NCI-H748 (cell line): ENCODE results near the gene NOTCH3.

Source experiments
- DNase-seq: peaks from one replicate; lab custom pipeline; 2025; ENCODE audit not compliant: unreplicated experiment; lab: John Stamatoyannopoulos, UW

The NOTCH3 gene

DNA sequence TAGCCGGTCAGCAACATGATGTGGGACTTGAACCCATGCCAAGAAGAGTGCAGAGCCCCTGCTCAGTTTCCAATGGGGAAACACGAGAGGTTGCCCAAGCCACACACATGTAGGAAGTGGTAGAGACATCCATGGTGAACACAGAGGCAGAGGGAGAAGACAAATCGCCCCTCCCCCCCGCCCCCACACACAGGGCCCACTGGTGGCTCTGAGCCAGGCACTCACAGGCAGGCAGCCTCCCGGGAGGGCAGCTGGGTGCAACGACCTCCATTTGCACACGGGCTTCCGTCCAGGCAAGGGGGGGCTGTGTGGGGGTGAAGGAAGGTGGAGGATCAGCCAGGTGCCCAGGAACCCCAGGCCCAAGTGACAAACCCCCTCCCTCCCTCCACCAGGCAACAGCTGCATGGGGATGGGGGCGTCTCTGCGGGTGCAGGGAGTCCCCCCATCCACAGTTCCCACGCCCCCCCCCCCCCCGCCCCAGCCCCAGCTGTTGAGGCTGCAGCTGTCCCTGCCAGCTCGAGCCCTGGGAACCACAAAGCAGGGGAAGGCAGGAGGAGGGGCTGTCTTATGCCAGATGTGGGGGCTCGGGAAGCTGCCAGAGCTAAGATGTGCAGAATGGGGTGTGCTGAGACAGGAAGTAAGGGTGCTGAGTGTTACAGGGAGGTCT is 3.4 kb downstream of the NOTCH3 start:
- DNase-seq, result no peak

DNA sequence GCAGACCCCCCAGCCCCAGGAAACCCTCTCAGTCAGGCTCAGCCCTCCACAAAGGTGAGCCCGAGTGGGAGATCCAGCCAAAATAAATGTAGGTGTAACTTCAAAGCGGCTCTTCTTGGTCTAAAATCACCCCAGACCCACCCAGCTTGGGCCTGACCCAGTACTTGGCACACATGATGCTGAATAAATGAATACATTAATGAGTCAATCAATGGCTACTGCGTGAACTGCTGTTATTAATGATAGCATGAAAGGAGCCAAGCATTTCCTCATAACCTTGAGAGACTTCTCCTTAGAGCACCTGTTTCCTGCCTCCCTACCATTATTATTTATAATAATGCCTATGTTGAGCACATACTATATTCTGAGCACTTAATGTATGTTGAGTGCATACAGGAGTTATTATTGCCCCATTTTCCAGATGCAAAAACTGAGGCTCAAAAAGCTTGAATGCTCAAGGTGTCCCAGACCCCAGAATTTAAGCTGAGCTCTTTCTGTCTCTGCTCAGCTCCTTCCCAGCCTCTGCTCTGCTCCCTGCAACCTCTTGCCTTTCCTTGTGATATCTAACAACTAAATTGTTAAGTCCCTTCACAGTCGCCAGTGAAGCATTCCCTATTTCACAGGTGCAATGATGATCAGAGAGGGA is 4.3 kb downstream of the NOTCH3 start:
- no peak for DNase-seq

DNA sequence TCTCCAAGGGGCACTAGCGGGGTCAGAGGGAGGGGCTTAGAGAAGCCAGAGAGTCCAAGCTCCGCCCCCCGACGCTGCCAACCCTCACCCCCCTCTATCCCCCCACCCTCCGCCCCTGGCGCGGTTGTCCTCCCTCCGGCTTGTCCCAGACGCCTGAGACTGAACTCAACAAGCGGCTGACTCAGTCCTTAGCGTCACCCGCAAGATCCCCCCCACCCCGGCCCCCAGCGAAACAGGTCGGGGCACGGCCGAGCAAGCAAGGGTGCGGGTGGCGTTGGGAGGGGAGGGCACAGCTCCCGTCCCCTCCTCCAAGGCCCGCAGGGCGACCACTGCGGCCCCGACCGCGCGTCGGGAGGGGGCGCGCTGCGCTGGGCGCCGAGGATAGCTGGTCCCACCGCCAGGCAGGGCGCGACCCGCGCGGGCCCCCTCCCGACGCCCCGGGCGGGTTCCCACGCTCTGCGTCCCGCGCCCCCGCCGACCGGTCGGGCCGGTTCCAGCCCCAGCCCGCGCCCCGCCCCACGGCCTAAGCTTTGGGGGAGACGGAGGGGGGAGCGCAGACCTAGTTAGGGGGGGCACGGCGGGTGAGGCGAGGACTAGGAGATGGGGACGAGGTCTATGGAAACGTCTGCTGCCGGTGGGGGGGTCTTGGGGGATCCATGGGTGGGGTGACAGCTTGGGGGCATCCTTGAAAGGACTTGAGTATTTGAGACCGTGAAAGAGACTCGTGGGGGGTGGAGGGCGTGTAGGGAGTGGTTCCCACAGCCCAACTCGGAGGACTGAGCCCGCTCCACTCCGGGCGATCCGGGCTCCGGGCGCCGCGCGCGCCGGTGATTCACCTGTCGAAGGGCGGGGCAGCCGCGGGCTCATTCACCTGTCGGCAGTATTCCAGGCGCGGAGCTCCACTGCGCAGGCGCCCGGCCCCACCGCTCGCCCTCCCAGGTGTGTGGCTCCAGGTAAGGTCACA is 5.1 kb downstream of the NOTCH3 start:
- peak; percentile 83 for DNase-seq

DNA sequence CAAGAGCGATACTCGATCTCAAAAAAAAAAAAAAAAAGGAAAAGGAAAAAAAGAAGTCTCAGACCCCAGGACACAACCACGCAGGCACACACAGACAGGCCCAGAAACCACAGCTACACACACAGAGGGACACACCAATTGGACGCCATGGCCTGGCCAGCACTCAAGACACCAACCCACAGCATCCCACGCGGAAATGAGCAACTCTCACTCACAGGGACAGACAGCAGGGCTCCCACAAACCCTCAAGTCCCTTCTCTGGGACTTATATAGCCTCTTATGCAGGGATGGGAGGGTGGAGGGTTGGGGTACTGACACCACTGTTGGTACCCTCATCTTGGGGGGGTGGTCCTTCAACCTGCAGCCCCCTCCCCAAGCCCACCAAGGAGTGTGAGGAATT is 5.9 kb downstream of the NOTCH3 start:
- DNase-seq, result no peak

DNA sequence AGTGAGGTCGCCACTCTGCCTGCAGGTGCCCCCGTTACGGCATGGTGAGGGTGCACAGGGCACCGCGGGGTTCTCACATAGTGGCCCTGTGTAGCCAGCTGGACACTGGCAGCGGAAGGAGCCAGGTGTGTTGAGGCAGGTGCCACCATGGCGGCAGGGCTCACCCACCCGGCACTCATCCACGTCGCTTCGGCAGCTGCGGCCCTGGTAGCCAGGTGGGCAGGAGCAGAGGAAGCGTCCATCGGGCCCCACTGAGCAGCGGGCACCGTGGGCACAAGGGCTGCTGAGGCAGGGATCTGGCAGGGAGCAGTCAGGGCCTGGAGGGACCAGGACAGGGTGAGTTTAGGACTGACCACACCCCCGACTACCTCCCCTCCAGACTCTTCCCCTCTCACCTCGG is 8.8 kb downstream of the NOTCH3 start:
- no peak for DNase-seq

DNA sequence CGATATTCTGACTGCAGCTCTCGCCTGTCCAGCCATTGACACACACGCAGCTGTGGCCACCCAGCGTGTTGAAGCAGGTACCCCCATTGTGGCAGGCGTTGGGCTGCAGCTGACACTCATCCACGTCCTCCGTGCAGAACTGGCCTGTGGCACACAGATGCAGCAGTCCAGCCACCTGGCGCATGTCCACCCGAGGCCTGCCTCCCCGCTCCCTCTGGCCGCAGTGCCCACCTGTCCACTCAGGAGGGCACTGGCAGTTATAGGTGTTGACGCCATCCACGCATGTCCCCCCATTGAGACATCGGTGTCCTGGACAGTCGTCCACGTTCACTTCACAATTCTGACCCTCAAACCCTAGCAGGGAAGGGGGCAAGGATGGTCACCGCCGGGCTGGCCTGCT is 9.3 kb downstream of the NOTCH3 start:
- no peak for DNase-seq

DNA sequence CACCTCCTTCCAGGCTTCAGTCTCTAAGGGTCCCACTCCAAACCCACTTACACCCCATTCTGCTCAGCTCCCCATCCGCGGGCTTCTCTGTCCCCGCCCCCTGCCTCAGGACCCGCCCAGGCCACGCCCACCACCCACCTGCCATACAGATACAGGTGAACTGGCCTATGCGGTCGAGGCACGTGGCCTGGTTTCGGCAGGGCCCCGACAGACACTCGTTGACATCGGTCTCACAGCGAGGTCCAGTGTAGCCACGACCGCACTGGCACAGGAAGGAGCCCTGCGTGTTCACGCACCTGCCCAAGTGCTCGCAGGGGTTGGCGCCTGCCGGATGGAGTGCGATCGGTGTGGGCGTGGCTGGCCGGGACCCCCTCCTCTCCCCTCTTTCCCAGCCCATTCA is 11.9 kb downstream of the NOTCH3 start:
- no peak for DNase-seq

DNA sequence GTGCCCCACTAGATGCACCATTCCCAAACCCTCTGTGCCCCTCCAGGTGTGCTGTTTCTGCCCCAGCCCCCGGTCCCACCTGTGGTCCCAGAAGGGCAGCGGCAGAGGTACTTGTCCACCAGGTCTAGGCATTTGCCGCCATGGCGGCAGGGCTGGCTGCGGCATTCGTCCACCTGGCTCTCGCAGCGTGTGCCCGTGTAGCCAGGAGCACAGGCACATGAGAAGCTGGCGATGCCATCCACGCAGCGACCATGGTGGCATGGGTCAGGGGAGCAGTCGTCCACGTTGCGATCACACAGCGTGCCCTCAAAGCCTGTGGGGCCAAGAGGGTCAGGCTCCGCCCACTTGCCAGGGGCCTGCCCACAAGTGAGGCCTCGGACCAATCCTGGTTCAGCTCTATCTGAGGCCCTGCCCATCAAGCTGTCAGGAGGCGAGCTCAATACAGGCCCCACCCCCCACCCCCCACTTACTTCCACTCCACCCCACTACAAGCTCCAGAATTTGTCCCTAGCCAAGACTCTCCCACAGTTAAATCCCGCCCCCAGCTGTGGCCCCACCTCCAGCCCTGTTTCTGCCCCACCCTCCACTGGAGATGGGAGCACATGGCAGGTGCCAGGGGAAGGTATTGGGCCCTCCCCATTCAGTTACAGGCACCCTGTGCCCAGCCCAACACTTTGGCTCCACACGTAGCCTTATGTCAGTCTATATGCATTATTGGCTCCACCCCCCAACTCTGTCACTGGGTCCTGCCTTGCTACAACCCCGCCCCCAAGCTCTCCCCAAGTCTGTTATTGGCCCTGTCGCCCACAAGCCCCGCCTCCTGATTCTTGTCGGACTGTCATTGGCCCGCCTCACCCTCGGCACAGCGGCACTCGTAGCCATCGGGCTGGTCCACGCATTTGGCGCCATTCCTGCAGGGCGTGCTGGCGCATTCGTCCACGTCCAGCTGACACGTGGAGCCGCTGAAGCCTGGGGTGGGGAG is 13.5 kb downstream of the NOTCH3 start:
- no peak for DNase-seq

DNA sequence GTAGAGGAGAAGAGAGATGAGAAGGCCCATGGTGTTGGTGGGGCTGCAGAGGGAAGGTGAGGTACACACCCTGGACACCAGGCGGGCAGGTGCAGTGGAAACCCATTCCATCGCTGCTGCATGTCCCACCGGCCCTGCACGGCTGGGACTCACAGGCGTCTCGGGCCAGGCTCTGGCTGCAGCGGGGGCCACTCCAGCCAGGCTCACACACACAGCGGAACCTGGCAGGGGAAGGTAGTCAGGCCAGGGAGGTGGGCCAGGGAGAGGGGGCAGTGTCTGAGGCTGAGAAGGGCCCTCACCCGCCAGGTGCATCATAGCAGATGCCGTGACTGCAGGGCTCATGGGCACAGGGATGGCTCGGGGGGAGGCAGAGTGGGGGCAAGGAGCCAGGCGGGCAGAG is 15.6 kb downstream of the NOTCH3 start:
- DNase-seq, result no peak

DNA sequence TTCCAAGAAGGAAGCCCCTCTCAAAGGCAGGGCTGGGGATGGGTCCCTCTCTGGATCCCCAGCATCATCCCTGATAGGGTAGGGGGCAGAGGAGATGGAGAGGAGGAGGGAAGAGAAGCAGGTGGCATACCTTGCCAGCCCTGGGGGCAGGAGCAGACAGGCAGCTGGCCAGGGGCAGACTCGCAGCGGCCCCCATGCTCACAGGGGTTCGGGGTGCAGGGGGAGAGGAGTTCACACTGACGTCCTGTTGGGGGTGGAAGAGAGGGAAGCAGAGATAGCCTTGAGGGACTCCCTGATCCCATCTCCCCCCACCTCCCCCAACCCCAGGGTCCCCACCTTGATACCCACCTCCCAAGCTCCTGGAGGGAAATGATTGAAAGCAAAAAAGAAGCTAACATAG is 16.0 kb downstream of the NOTCH3 start:
- DNase-seq, result no peak

DNA sequence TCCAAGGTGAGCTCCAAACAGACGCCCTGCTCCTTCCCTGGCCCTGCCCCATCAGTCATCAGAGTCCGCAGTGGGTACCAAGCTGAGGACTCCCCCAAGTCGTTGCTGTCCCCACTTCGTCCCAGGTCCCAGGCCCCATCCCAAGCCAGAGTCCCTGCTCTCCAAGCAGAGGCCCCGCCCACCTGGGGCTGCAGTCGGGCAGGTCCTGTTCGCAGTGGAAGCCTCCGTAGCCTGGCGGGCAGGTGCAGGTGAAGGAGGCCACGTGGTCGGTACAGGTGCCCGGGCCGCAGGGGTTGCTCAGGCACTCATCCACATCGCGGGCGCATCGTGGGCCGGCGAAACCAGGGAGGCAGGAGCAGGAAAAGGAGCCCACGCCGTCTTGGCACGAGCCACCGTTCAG is 19.4 kb downstream of the NOTCH3 start:
- peak; percentile 69 for DNase-seq

DNA sequence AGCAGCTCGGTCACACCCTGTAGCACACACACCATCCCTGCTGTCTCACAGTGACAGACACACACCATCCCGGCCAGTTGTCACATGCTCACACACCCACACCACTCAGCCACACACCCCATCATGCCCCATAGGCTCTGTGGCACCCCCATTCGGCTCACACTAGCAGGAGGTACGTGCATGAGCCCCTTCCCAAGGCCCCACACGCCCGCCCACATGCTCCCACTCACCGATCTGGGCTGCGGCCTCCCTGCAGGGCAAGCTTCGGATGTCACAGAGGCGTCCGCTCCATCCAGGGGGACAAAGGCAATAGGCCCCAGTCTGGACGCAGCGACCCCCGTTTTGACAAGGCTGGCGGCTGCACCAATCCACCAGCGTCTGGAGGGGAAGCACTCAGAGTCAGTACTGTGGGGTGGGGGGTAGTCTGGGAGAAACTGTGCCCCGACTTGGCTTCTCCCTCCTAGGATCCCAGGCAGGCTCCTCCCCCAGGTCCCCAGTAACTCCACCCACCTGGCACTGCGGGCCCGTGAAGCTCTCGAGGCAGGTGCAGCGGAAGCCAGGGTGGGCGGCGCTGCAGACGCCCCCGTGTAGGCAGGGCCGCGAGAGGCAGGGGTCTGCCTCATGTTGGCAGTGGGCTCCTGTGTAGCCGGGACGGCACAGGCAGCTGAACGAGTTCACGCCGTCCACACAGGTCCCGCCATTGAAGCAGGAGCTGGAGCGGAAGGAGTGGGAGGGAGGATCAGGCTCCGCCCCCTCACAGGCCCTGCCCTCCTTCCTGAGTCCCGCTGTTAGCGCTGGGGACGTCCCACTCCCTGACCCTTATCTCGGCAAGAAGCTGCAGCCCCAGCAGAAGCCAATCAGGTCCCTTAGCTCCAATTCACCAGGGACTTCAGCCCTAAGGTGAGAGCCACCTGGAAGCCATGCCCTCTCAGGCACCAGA is 20.1 kb downstream of the NOTCH3 start:
- DNase-seq, result peak; percentile 69

DNA sequence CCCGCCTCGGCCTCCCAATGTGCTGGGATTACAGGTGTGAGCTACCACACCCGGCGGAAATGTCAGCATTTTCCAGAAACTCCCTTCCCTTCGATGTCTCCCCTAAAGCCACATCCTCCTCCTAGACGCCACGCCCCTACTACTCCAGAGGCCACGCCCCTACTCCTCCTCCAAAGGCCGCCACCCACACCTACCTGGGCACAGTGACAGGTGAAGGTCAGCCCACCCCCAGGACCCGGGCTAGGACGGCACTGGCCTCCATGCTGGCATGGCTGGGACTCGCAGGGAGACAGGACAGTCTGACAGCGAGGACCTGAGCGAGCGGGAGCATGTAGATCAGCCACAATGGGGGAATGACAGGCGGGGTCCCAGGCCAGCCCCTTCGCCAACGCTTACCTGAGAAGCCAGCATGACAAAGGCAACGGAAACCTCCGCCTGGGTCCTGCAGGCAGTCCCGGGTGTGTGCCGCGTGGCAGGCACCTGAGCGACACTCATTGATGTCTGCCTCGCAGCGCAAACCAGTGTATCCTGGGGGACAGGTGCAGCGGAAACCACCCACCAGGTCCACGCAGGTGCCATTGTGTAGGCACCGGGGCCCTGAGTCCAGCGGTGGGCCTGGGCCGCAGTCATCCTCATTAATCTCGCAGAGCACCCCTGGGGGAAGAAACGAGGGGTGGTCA is 22.0 kb downstream of the NOTCH3 start:
- DNase-seq, result peak; percentile 9

DNA sequence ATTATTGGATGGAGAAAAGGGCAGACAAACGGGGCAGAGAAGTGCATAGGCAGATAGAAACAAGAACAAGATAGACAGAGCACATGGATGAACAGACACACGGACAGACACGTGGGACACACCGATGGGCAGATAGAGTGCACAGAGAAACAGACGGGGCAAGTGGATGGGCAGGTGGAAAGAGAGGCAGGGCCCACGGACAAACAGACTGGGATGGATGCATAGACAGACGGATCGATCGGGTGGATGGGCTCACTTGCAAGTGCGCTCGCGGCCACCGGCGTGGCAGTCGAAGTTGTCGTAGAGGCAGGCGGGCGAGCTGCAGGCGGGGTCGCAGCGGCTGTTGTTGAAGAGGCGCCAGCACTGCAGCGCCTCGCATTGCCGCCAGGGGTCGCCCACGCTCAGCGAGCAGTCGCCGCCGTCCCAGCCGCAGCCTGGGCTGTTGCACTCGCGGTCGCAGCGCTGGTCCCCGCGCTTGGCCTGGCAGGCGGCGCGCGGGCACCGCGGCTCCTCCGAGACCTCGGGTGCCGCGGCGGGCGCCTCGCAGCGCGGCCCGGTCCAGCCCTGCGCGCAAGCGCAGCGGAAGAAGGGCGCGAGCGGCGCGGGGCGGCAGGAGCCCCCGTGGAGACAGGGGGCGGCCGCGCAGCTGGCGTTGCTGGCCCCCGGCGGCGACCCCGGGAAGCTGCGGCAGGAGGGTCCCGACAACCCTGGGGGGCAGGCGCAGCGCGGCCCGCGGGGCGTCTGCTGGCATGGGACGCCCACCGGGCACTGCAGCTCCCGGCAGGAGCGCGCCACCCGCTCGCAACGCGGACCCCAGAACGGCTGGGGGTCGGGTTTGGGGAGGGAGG is 23.3 kb downstream of the NOTCH3 start:
- peak; percentile 81 for DNase-seq

DNA sequence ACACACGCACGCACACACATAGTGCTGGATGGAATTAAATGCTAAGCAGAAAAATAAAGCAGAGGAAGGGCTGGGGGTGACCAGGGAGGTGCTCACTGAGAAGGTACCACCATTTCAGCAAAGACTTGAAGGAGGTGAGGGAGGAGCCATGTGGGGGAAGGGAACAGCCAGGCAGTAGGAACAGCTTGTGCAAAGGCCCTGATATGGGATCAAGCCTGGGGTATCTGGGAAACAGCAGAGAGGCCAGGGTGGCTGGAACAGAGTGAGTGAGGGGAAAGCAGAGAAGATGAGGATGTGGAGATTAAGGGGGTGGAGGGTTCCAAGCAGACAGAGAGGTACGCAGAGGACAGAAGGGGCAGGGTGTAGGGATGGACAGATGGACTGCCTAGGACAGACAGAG is 25.2 kb downstream of the NOTCH3 start:
- DNase-seq, result no peak

DNA sequence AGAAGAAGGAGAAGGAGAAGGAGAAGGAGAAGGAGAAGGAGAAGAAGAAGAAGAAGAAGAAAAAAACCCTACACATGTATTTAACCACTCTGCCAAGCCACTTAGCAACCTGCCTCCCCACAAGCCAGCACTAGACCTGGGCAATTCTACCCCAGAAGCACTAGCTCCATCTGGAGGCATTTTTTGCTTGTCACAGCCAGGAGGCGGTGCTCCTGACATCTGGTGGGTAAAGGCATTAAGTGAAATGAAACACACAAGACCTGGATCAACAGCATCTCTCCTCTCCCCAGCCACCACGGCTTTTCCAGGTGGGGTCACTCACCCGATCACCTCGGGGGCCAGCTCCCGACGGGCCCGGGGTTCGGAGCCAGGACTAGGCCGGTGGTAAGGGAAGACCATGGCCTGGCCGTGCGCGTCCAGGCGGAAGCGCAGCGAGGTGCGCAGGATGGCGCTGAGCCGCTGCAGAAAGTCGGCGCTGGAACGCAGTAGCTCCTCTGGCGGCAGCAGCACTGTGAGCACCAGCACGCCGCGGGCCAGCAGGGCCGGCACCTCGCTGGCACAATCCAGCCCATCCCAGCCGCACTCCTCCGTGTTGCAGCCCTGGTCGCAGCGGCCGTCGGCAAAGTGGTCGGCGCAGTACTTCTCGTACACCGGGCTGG is 26.9 kb downstream of the NOTCH3 start:
- peak; percentile 24 for DNase-seq

DNA sequence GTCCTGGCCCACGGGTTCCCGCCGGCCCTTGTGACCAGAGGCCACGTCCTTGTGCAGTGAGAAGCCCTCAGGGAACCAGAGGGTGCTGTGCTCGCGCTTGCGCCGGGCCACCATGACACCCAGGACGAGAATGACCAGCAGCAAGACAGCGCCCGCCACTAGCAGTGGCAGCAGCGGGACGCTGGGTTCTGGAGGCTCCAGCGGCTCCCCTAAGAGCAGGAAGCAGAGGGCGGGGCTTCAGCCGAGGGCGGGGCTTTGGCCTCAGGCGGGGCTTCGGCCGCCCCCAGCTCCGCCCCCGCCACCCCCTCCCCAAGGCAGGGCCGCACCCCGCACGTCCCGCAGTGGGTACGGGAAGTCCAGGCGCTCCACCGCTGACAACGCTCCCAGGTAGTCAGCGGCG is 30.4 kb downstream of the NOTCH3 start:
- peak; percentile 58 for DNase-seq
